ENCODE results near the gene FUT9.

FUT9 gene

DNA sequence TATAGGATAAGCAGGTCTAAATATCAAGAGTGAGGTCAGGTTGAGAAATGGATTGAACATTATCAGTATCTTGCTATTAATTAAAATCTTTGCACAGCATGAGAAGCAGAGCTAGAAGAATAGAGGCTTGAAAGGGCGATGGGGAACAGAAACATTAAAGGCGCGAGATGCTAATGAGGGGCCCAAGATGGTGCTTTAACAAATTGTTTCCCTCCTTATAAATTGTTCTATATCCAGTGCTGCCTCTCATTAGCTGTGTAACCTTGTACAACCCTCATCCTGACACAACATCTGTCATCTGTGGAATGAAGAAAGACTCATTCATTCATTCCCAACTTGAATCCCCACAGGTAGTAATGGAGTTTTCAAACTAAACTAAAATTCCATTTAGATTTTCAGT lies 57.8 kb downstream of the FUT9 start:
- no peak for DNase-seq (ENCODE audit: low spot score)

DNA sequence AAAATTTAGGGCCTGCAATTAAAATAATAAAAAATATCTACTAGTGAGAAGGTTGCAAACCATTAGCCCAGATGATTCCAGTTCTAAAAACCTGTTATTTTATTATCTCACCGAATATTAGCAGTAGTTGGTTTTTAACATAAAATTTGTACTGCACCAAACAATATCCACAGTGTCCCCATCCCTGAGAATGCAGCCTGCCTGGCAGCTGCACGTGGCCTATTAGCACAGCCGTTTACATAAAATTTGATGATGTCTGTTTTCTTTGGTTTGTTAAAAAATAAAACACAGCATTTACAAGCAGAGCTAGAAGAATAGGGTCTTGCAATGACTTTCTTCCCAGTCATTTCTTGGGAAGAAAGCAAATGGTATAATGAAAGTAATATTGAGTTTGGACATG lies 58.2 kb downstream of the FUT9 start:
- DNase-seq (ENCODE audit: low spot score), result no peak

DNA sequence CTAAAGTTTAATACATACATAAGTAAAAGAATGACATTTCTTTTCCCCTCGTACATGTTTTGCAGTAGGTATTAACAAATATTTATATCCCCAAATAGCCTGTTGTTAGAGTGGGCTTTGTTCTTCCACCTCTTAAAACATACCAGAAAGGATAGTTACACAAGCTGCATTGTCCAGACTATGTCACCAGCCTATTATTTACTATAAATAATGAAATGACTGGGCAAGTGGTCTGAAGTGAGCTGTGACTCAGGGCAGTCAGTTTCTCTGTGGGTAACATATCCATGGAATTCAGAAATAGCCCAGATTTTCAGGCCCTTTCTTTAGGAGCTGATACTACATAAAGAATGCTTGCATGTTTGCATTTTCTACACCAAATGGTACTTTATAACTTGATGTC lies 60.1 kb downstream of the FUT9 start:
- DNase-seq (ENCODE audit: low spot score), result no peak

DNA sequence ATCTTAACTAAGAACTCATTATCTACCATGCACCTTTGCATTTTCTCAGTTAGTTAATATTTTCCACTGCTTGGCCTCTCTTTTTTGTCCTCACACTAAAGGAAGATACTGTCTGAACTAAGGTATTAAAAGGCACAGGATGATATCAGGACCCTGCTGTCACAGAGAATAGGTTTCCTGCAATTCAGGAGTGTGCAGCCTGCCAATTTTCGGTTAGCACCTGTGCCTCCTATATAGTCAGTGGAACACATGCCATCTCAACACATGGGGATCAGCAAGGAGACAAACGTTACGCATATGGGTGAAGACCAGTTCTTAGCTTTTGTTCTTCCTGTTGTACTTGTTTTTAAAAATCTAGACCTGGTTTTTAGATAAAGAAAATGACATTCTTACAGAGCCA lies 71.0 kb downstream of the FUT9 start:
- no peak for DNase-seq (ENCODE audit: low spot score)

DNA sequence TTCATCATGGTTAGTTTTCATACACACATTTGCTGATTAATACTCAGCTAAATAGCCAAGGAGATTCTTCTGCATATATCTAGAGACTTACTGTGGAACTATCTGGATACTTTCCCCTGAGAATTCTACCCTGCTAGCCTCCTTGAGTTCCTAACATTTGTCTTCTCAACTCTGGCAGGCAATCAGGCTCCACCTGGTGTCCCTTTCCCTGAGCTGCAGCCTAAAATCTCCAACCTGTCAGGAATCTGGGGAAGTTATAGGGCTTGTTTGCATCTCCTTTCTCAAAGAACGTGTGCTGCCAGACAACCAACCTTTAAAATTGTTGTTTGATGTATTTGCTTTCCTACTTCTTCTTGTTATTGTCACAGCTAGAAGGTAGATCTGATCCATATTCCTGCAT lies 73.4 kb downstream of the FUT9 start:
- peak; percentile 52 for DNase-seq (ENCODE audit: low spot score)

DNA sequence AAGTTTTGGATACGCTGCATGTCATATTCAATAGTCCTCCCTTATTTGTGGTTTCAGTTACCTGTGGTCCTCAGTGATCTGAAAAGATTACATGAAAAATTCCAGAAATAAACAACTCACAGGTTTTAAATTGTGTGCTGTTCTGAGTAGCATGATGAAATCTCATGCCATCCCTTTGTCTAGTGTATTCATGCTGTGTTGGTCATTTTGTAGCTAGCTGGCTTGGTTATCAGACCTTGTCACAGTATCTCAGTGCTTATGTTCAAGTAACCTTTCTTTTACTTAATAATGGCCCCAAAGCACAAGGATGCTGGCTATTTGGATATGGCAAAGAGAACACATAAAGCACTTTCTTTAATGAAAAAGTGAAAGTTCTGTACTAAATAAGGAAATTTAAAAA lies 78.3 kb downstream of the FUT9 start:
- DNase-seq (ENCODE audit: low spot score), result no peak

DNA sequence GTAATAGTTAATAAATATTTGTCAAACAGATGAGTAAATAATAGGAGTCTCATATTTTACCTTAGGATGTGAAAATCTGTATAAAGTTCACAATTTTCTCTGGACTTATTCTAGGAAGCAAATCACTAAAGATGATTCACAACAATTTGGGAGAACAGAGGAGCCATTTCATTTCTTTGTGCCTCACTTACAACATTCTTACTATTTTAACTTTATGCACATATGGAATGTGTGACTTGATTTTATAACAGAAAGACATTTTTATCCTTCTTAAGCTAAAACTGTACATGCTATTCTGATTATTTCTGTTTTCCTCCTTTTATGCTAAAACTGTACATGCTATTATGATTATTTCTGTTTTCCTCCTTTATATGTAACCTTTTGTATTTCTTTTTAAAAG lies 83.3 kb downstream of the FUT9 start:
- DNase-seq (ENCODE audit: low spot score), result no peak

DNA sequence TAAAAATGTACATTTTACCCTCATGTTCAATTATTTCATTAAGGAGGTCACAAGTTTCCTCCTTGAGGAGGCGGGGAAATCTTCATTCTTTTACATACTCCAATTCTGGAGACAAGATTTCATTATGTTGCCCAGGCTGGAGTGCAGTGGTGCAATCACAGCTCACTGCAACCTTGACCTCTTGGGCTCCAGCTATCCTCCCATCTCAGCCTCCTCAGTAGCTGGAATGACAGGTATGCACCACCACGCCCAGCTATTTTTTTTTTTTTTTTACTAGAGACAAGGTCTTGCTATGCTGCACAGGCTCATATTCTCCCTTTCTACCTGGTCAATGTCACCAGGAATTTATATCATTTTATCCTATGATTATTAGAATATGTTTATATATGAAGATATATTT lies 85.8 kb downstream of the FUT9 start:
- no peak for DNase-seq (ENCODE audit: low spot score)

DNA sequence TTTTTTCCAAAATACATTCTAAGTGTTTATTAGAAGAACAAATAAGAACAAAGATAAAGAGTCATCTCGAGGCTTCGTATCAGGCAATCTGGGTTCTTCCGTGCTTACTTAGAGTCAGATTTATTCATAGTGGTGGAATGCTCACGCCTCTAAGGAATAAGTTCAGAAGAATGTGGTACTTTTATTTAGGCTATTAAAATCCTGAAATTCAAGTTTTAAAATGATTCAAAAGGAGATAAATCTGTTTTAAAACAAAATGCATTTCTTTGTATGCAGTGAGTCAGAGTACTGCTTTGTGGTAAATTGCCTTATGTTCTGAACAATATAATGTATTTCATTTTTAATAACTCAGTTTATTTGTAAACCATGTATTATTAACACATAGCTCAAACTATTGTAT lies 89.1 kb downstream of the FUT9 start:
- DNase-seq (ENCODE audit: low spot score), result no peak

DNA sequence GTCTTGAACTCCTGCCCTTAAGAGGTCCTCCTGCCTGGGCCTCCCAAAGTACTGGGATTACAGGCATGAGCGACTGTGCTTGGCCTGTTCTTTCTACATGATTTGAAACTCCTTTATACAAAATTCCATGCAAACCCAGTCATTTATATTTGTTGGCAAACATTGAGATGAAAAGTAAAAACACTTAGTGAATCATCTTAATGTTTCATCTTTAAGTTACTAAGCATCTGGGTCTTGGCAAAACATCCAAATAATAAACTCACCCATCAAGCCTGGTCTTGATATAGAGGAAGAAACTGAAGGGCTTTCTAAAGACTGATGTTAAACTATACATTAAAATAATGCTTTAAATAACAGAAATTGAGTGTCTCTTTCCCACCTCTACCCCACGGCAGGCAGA lies 95.1 kb downstream of the FUT9 start:
- DNase-seq (ENCODE audit: low spot score), result no peak

DNA sequence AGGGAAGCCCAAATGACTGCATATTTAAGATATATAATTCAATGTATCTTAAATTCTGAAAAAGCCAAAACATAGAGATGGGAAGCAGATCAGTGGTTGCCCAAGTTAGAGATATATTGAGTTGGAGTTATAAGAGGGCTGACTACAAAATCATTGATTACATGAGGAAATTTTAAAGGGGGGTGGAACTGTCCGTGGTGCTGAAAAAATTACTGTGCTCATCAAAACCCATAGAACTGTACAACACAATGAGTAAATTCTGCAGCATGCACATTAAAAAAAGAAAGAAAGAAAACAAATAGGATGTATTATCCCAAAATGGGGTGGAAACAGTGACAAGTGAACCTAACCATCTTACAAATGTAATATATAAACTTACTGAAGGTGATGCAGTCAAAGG lies 100.9 kb downstream of the FUT9 start:
- no peak for DNase-seq (ENCODE audit: low spot score)

DNA sequence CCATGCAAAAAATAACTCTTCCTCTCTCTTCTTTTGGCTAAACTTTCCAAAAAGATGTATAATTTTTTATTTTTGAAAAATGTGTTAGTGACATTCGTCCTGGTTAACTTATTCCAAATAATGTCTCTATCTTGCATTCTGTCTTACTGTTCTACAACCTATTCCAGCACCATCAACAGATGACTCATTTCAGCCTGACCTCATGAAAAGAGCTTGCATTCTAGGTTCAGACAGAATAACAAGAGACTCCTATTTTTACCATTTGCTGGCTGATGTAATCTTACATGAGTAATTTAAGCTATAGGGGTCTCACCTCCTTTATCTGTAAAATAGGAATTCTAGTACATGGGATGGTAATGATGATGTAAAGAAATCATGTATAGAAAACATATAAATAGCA lies 109.0 kb downstream of the FUT9 start:
- no peak for DNase-seq (ENCODE audit: low spot score)

DNA sequence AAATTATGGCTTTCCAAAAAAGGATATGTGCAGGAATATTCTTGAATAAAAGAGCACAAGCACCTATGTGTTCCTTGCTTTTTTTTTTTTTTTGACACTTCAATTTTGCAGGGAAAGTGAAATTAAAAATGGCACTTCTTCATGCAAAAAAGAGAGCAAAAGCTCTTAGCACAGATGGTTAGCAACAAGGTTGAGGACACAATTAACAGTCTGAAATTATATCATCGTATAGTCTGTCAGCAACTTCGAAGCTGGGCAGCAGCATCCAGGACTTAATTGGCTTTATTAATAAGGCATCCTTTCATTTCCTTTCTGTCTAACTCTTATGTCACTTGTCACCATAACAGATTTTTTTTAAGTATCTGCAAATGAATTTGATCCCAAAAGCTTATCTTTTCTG lies 122.6 kb downstream of the FUT9 start:
- DNase-seq (ENCODE audit: low spot score), result no peak

DNA sequence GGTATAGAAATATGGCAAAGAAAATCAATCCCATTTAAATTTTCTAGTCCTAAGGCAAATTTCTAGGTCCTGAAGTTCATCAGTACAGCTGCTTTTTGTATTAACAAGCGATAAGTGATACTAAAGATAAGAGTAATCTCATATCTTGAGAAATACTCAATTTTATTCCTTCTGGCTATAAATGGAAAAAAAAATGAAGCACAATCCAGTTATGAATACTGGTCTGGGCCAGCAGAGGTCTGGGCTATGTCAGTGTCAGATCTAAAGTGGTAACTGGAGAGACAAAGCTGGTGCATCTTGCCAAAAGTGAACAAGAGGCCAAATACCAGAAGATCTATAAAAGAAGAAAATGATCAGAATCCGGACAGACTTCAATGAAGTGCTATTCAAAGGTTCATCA lies 126.4 kb downstream of the FUT9 start:
- DNase-seq (ENCODE audit: low spot score), result no peak

DNA sequence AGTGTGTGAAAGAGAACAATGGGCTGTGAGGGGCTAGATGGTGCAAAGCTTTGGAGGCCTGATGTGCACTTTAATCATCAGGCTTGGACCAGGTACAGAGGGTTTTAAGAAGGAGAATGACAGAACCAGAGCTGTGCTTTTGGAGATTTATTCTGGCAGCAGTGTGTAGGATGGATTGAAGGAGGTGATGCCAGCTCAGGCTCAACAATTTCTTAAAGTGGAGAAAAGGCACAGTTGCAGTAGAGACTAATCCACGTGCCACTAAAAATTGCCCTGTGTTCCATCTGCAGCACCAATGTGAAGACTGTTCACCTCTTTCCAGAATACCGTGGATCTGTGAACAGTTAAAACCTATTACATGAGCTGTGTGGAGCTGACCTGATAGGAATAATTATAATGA lies 134.7 kb downstream of the FUT9 start:
- DNase-seq (ENCODE audit: low spot score), result no peak

DNA sequence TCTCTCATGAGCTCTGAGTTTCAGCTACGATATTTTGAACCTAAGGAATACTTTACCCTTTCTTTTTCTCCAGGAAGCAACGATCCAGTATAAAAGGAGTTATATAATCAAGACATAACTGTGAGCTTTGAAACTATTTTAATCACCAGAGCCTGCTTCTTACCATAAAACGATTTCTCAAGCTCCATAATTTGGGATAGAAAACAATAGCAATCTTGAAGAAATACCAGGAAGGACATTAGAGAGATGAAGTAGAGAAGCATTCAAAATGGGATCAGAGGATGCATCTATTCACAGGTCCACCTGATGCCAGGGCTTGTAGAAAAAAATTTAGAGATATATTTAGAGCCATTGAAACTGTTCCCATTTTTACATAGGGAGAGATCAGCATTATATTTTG lies 135.9 kb downstream of the FUT9 start:
- DNase-seq (ENCODE audit: low spot score), result no peak

DNA sequence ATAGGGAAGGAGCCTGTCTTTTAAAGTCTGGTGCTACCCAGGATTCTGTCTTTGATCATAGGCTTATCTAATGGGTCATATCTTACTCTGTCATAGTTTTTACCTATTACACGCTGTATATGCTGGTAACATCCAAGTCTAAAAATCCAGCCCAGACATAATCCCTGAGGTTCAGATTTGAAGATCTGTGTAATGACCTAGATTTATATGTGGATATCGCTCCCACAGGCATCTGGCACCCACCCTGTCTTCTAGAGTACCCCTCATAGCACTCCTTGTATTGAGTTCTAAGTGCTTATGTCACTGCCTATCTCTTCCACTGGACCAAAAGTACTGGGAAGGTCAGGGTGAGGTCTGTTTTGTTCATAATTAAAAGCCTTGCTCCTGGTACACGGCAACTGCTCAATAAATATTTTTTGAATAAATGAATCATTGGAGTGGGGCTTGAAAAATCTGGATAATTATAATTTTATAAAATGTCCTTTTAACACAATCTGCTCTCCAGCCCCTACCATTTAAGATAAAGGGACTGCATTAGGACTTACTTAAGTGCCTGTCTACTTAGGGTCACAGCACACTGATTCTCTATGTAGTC lies 136.4 kb downstream of the FUT9 start:
- no peak for DNase-seq (ENCODE audit: low spot score)

DNA sequence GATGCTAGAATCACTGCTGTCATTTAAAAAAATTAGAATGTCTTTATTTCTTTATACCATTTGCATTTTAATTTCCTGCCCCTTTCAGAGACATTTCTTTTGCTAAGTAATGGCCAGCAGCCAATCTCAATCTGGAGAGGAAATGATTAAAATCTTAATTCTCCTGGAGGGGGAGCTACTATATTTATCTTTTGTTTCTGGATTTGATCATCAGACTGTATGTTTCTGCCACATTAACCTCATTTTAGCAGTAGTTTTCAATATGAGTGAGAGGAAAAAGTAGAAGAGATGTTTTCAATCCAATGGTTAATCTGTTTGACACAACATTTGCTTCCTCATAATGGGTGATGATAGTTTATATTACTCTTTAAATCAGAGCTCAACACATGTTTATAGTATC lies 138.0 kb downstream of the FUT9 start:
- no peak for DNase-seq (ENCODE audit: low spot score)

DNA sequence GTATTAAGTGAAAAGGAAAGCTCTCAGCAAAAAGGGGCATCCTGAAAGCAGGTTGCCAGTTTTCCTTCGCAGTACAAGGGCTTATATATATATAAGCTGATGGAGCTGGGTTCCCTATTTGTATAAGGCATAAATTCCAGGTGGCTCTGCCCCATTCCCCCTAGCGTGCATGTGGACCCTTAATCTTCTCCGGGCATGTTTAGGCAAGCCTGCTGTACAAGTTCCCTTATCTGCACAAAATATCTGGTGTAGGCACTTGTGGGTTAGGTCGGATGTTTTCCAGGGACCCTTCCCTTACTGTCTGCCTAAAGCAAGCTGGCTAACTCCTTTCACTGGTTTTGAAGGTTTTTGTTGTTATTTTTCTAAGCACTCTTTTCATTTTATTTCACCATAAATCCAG lies 140.7 kb downstream of the FUT9 start:
- no peak for DNase-seq (ENCODE audit: low spot score)

DNA sequence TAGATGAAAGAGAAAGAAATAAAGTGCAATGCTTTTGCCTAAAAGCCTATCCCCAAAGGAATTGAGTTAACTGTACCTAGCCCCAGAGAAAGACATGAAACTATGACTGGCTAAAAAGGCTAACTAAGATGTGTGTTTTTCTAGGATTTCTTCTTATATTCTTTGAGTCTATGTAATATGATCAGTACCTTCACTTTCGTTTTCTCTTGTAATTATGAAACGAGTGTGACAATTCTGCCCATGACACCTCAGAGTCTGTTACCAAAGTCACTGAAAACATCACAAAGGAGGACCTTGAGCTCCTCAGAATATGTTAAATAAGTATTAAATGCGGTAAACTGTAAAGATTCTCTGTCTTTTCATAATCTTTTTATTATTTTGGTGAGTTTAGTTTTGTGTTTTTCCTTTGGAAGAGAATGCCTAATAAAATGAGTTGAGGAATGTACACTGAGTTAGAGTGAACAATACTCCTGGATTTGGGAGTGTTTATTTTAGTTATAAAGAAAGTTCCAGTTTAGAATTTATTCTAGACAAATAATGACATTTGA lies 141.3 kb downstream of the FUT9 start:
- no peak for DNase-seq (ENCODE audit: low spot score)

DNA sequence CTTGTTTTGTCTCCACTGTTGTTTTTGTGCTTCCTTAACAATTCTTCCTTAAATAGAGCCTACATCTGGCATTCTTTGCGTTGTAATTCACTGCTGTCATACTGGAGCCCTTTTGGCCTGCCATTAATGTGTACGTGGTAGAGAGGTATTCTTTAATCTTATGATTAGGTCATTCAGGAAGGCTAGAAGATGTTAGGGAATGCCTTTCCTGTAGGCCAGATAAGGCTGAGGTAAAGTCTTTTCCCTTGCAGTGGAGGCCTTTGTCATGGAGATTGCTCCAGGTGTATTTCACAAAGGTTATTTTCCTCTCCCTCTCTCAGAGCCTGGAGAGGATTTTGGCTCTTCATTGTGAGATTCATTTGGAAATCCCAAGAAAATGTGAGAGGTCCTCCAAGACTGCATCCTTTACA lies 146.9 kb downstream of the FUT9 start:
- no peak for DNase-seq (ENCODE audit: low spot score)

DNA sequence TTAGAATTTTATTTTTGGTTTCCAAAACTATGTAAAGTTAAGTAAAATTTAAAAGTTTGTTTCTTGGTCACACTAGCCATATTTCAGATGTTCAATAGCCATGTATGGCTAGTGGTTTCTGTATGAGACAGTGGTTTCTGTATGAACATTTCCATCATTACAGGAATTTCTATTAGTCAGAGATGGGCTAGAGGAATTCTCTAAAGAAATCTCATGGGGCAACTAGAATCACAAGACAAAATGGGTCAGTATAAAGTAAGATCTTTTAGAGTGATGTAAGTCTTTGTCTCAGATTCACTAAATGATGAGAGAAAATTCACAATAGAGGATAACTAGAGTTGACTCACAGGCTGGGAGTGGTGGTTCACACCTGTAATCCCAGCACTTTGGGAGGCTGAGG lies 149.0 kb downstream of the FUT9 start:
- no peak for DNase-seq (ENCODE audit: low spot score)

DNA sequence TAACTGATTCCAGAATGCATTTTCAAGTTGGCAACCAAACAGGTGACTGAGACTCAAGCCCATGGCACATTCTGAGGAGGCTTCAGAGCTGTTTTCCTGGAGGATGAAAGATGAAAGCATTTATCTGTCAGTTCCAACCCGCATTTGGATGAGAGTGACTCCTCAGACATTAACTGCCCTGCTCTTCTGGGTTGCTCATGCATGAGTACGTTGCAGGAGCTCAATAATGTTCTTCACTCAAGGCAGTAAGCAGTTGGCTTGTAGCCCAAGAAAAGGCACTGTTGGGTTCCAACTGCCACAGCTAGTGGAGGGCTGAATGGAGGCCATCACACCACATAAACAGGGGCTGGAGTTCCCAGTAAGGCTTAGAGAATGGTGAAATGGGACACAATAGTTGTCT lies 155.3 kb downstream of the FUT9 start:
- no peak for DNase-seq (ENCODE audit: low spot score)

DNA sequence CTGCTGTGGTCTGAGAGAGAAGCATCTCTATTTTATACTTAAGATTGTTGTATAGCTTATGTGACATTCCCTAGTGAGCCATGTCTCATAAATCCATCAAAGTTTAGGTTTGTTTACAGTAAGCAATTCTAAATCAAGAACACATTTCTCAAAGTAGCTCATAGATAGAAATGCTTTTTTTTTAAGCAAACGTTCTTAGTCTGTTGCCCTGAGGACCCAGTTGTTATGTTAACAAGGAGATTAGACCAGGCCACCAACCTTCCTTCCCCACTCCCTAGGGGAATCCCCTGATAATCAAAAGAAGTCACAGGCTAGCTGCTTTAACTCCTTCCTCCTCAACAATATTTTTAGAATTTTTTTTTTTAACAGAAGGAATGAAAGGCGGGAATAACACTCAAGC lies 169.0 kb downstream of the FUT9 start:
- DNase-seq (ENCODE audit: low spot score), result no peak

DNA sequence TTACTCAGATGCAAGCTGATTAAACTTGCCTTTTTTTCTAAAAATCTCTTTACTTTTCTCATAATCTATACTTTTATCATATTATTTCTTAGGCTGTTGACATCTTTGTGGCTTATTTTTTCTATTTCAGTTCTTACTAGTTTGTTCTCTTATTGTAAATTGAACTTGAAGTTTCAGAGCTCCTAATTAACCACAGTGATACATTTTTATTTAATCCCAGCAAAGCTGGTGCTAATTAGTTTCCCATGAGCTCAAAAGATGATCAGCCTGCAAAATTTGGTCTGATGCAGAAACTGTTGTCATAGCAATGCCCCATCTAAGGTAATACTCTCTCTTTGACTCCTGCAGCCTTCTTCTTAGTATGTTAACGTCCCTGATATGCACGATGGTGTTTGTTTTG lies 170.3 kb downstream of the FUT9 start:
- DNase-seq (ENCODE audit: low spot score), result no peak
